Trophoblast cell (in vitro differentiated cells and primary cell): Measurements from ENCODE around the gene SSC5D.

Experiments used
- DNase-seq, 2 donors: peaks; one replicate each; pipeline ENCODE4 v3.0.0-alpha.2; 2016
- H2AFZ ChIP-seq: 2 replicates; pipeline ENCODE4 v1.6.1; 2013; ENCODE audit warnings: low read length, moderate library complexity, mild to moderate bottlenecking; ENCODE audit not compliant: insufficient read depth, poor library complexity
- H2AK5ac ChIP-seq: 2 replicates; pipeline ENCODE4 v1.6.1; 2013; ENCODE audit warnings: mild to moderate bottlenecking, low read length
- H2BK120ac ChIP-seq: 2 replicates; pipeline ENCODE4 v1.6.1; 2013; ENCODE audit warnings: low read length, mild to moderate bottlenecking, moderate library complexity; ENCODE audit not compliant: insufficient read depth, poor library complexity
- H2BK12ac ChIP-seq: 2 replicates; pipeline ENCODE4 v1.6.1; 2013; ENCODE audit warnings: mild to moderate bottlenecking, low read length, moderate library complexity
- H2BK5ac ChIP-seq: 2 replicates; pipeline ENCODE4 v1.6.1; 2013; ENCODE audit warnings: low read length, low read depth, moderate library complexity, mild to moderate bottlenecking; ENCODE audit not compliant: poor library complexity
- H3K14ac ChIP-seq: 2 replicates; pipeline ENCODE4 v1.6.1; 2013; ENCODE audit warnings: mild to moderate bottlenecking, low read length
- H3K18ac ChIP-seq: 2 replicates; pipeline ENCODE4 v1.6.1; 2013; ENCODE audit warnings: mild to moderate bottlenecking, low read length
- H3K23ac ChIP-seq: 2 replicates; pipeline ENCODE4 v1.6.1; 2013; ENCODE audit warnings: low read length
- H3K27ac ChIP-seq: 2 replicates; pipeline ENCODE4 v1.5.1; 2013; ENCODE audit warnings: low read depth, mild to moderate bottlenecking, inconsistent platforms, low read length, moderate library complexity
- H3K27me3 ChIP-seq: 2 replicates; pipeline ENCODE4 v1.6.1; 2013; ENCODE audit warnings: inconsistent platforms, mild to moderate bottlenecking, low read length, moderate library complexity; ENCODE audit not compliant: insufficient read depth
- H3K36me3 ChIP-seq, 2 experiments: 1 replicate in 1 of 2; 2 replicates in 1 of 2; pipeline ENCODE4 v1.6.1; 2013; ENCODE audit warnings: low read length in 2 of 2, mild to moderate bottlenecking in 2 of 2, moderate library complexity in 1 of 2; ENCODE audit not compliant: insufficient read depth in 2 of 2, control insufficient read depth in 1 of 2
- H3K4ac ChIP-seq: 2 replicates; pipeline ENCODE4 v1.6.1; 2013; ENCODE audit warnings: low read depth, mild to moderate bottlenecking, low read length, moderate library complexity
- H3K4me1 ChIP-seq, 2 experiments: 1 replicate in 1 of 2; 2 replicates in 1 of 2; pipeline ENCODE4 v1.6.1; 2013; ENCODE audit warnings: low read length in 2 of 2, mild to moderate bottlenecking in 2 of 2, moderate library complexity in 1 of 2; ENCODE audit not compliant: insufficient read depth in 2 of 2, control insufficient read depth in 1 of 2
- H3K4me2 ChIP-seq: 2 replicates; pipeline ENCODE4 v1.6.1; 2013; ENCODE audit warnings: inconsistent platforms, mild to moderate bottlenecking, low read length, moderate library complexity
- H3K4me3 ChIP-seq: 2 replicates; pipeline ENCODE4 v1.5.1; 2013; ENCODE audit warnings: mild to moderate bottlenecking, low read depth, low read length, inconsistent platforms
- H3K79me1 ChIP-seq: one replicate; pipeline ENCODE4 v1.6.1; 2013; ENCODE audit warnings: low read length
- H3K79me2 ChIP-seq: 2 replicates; pipeline ENCODE4 v1.6.1; 2013; ENCODE audit warnings: low read length, mild to moderate bottlenecking; ENCODE audit not compliant: control insufficient read depth, insufficient read depth, poor library complexity
- H3K9ac ChIP-seq: 2 replicates; pipeline ENCODE4 v1.6.1; 2013; ENCODE audit warnings: mild to moderate bottlenecking, low read length
- H3K9me3 ChIP-seq: 2 replicates; pipeline ENCODE4 v1.6.1; 2013; ENCODE audit warnings: low read depth, mild to moderate bottlenecking, control low read depth, inconsistent platforms, low read length; ENCODE audit not compliant: insufficient read depth
- H4K12ac ChIP-seq: 2 replicates; pipeline ENCODE4 v1.6.1; 2013; ENCODE audit warnings: low read depth, mild to moderate bottlenecking, low read length, moderate library complexity
- H4K8ac ChIP-seq: 2 replicates; pipeline ENCODE4 v1.6.1; 2013; ENCODE audit warnings: low read depth, mild to moderate bottlenecking, low read length, moderate library complexity
- H4K91ac ChIP-seq: one replicate; pipeline ENCODE4 v1.6.1; 2013; ENCODE audit warnings: low read depth, mild to moderate bottlenecking, low read length, moderate library complexity
- WGBS: extraction: QIAGEN DNeasy Blood & Tissue Kit; methylation state at CpG from one replicate; pipeline ENCODE4 v1.1.7; 2013; ENCODE audit warnings: missing lambda C conversion rate; ENCODE audit not compliant: insufficient read length, insufficient coverage; ENCODE audit errors: extremely low coverage; 5-methylcytosine and 5-hydroxymethylcytosine counted together

The SSC5D gene

DNA sequence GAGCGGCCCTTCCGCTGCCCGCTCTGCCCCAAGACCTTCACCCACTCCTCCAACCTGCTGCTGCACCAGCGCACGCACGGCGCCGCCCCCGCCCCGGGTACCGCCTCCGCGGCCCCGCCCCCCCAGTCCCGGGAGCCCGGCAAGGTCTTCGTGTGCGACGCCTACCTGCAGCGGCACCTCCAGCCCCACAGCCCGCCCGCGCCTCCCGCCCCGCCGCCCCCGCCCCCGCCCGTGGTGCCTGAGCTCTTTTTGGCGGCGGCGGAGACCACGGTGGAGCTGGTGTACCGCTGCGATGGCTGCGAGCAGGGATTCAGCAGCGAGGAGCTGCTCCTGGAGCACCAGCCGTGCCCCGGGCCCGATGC lies 6.5 kb upstream of the SSC5D start:
- H3K4me3 ChIP-seq, result no peak overlapping the region
- no peak overlapping the region for H3K9ac ChIP-seq
- no peak overlapping the region for H2BK12ac ChIP-seq
- H3K4me1 ChIP-seq, result peaks cover 29% of the 10 kb centered on the region in 2 experiments
- H3K79me1 ChIP-seq, result peaks cover 23% of the 10 kb centered on the region
- H3K4ac ChIP-seq, result no peak overlapping the region
- H3K27ac ChIP-seq, result no peak overlapping the region
- no peak overlapping the region for H2AFZ ChIP-seq
- H3K14ac ChIP-seq, result no peak overlapping the region
- H3K9me3 ChIP-seq, result peaks cover 1% of the 10 kb centered on the region
- H3K36me3 ChIP-seq, result peaks cover 22 to 26% of the 10 kb centered on the region in 2 experiments
- no peak overlapping the region for H4K91ac ChIP-seq
- H3K27me3 ChIP-seq, result no peaks in the 10 kb centered on the region
- H2BK5ac ChIP-seq, result no peak overlapping the region
- no peak overlapping the region for H2BK120ac ChIP-seq
- H3K18ac ChIP-seq, result no peak overlapping the region
- H4K8ac ChIP-seq, result no peak overlapping the region
- H3K4me2 ChIP-seq, result no peak overlapping the region
- no CpG with 5 or more reads among the region's 40 CpGs for WGBS
- H3K79me2 ChIP-seq, result peaks cover 16% of the 10 kb centered on the region
- no peak overlapping the region for H2AK5ac ChIP-seq
- no peak for DNase-seq
- H3K23ac ChIP-seq, result no peak overlapping the region
- H4K12ac ChIP-seq, result no peak overlapping the region

DNA sequence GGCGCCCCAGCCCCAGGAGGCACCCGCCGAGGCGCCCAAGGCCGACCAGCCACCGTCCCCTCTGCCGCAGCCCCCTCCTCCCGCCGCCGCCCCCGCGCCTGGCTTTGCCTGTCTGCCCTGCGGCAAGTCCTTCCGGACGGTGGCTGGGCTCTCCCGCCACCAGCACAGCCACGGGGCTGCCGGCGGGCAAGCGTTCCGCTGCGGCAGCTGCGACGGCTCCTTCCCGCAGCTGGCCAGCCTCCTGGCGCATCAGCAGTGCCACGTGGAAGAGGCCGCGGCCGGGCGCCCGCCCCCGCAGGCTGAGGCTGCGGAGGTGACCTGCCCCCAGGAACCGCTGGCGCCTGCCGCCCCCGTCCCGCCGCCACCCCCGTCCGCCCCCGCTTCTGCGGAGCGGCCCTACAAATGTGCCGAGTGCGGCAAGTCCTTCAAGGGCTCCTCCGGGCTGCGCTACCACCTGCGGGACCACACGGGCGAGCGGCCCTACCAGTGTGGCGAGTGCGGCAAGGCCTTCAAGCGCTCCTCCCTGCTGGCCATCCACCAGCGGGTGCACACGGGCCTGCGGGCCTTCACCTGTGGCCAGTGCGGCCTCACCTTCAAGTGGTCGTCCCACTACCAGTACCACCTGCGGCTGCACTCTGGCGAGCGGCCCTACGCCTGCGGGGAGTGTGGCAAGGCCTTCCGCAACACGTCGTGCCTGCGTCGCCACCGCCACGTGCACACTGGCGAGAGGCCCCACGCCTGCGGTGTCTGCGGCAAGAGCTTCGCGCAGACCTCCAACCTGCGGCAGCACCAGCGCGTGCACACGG lies 5.9 kb upstream of the SSC5D start:
- peaks cover 29% of the 10 kb centered on the region for H3K79me1 ChIP-seq
- no peak overlapping the region for H4K91ac ChIP-seq
- H3K79me2 ChIP-seq, result peaks cover 19% of the 10 kb centered on the region
- H3K9me3 ChIP-seq, result peaks cover 1% of the 10 kb centered on the region
- H3K36me3 ChIP-seq, result peaks cover 22 to 26% of the 10 kb centered on the region in 2 experiments
- H3K18ac ChIP-seq, result no peak overlapping the region
- no peak overlapping the region for H2BK120ac ChIP-seq
- no peak overlapping the region for H3K4me2 ChIP-seq
- no peak overlapping the region for H3K4ac ChIP-seq
- H3K27me3 ChIP-seq, result no peaks in the 10 kb centered on the region
- H3K14ac ChIP-seq, result no peak overlapping the region
- no peak for DNase-seq
- H2AK5ac ChIP-seq, result no peak overlapping the region
- no peak overlapping the region for H3K27ac ChIP-seq
- no CpG with 5 or more reads among the region's 83 CpGs for WGBS
- peaks cover 29 to 32% of the 10 kb centered on the region in 2 experiments for H3K4me1 ChIP-seq
- no peak overlapping the region for H2AFZ ChIP-seq
- H2BK12ac ChIP-seq, result no peak overlapping the region
- no peak overlapping the region for H4K12ac ChIP-seq
- no peak overlapping the region for H2BK5ac ChIP-seq
- H3K9ac ChIP-seq, result no peak overlapping the region
- H3K4me3 ChIP-seq, result no peak overlapping the region
- no peak overlapping the region for H3K23ac ChIP-seq
- H4K8ac ChIP-seq, result no peak overlapping the region

DNA sequence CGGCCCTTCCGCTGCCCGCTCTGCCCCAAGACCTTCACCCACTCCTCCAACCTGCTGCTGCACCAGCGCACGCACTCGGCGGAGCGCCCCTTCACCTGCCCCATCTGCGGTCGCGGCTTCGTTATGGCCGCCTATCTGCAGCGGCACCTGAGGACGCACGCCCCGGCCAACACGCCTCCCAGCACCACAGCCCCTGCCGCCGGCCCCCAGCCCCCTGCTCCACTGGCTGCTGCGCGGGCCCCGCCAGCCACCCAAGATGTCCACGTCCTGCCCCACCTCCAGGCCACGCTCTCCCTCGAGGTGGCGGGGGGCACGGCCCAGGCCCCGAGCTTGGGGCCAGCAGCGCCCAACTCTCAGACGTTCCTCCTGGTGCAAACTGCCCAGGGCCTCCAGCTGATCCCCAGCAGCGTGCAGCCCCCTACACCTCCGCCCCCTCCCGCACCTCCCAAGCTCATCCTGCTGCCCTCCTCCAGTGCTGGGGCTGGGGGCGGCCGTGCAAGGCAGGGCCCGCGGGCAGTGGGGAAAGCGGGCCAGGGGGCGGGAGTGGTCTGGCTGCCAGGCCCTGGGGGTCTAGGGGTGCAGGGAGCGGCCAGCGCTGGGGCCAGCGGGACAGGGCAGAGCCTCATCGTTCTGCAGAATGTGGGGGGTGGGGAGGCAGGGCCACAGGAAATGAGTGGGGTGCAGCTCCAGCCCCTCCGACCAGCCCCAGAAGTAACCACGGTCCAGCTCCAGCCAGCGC lies 5.1 kb upstream of the SSC5D start:
- no peak overlapping the region for H2BK120ac ChIP-seq
- no peak overlapping the region for H2BK12ac ChIP-seq
- no CpG with 5 or more reads among the region's 47 CpGs for WGBS

DNA sequence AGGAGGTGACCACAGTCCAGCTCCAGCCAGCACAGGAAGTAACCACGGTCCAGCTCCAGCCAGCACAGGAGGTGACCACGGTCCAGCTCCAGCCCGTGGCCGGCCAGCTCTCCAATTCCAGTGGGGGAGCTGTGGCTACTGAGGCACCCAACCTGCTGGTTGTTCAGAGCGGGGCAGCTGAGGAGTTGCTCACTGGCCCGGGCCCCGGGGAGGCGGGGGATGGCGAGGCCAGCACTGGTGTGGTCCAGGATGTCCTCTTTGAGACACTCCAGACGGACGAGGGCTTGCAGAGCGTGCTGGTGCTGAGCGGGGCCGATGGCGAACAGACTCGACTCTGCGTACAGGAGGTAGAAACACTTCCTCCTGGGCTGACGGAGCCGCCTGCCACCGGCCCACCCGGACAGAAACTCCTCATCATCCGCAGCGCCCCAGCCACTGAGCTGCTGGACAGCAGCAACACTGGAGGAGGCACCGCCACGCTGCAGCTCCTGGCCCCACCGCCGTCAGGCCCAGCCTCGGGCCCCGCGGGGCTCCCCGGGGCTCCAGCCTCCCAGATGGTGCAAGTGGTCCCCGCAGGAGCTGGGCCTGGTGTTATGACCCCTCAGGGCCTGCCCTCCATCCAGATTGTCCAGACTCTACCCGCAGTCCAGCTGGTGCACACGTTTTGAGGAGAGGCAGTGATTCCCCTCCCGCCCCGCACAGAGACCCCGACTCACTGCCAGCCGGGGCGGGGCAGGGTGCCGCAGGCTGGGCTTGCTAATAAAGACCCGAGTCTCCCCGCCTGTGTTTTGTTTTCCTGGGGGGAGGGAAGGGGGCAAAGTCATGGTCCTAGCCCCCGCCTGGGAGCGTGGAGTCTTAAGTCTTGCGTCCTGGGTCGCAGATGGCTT lies 4.3 kb upstream of the SSC5D start:
- H4K8ac ChIP-seq, result peak overlapping the region; percentile 85
- H2AK5ac ChIP-seq, result peak overlapping the region; percentile 56
- DNase-seq, result no peak
- no peak overlapping the region for H3K4me3 ChIP-seq
- H2BK12ac ChIP-seq, result peak overlapping the region; percentile 20
- H3K23ac ChIP-seq, result no peak overlapping the region
- H3K36me3 ChIP-seq, result peaks cover 22 to 26% of the 10 kb centered on the region in 2 experiments
- WGBS, result no CpG with 5 or more reads among the region's 46 CpGs
- H2BK5ac ChIP-seq, result peak overlapping the region; percentile 35
- H3K18ac ChIP-seq, result peak overlapping the region; percentile 70
- H3K9ac ChIP-seq, result no peak overlapping the region
- H3K4ac ChIP-seq, result peak overlapping the region; percentile 16
- peak overlapping the region; percentile 99 for H4K91ac ChIP-seq
- H3K4me1 ChIP-seq, result peaks cover 37 to 40% of the 10 kb centered on the region in 2 experiments
- H3K27ac ChIP-seq, result peak overlapping the region; percentile 35
- H3K4me2 ChIP-seq, result peak overlapping the region; percentile 89
- H2AFZ ChIP-seq, result no peak overlapping the region
- no peak overlapping the region for H4K12ac ChIP-seq
- peaks cover 41% of the 10 kb centered on the region for H3K79me1 ChIP-seq
- no peaks in the 10 kb centered on the region for H3K27me3 ChIP-seq
- H3K9me3 ChIP-seq, result peaks cover 1% of the 10 kb centered on the region
- peaks cover 22% of the 10 kb centered on the region for H3K79me2 ChIP-seq
- H3K14ac ChIP-seq, result peak overlapping the region; percentile 58
- peak overlapping the region; percentile 15 for H2BK120ac ChIP-seq

More for the DNA sequence above, 5.1 kb upstream of the SSC5D start:
- H3K36me3 ChIP-seq, result peaks cover 22 to 26% of the 10 kb centered on the region in 2 experiments
- H3K4me2 ChIP-seq, result no peak overlapping the region
- peaks cover 1% of the 10 kb centered on the region for H3K9me3 ChIP-seq
- peaks cover 19% of the 10 kb centered on the region for H3K79me2 ChIP-seq
- H3K4ac ChIP-seq, result no peak overlapping the region
- H3K27me3 ChIP-seq, result no peaks in the 10 kb centered on the region
- peaks cover 36% of the 10 kb centered on the region for H3K79me1 ChIP-seq
- peak overlapping the region; percentile 35 for H3K27ac ChIP-seq
- H3K23ac ChIP-seq, result no peak overlapping the region
- H3K4me3 ChIP-seq, result no peak overlapping the region
- no peak overlapping the region for H3K14ac ChIP-seq
- H2AFZ ChIP-seq, result no peak overlapping the region
- no peak overlapping the region for H4K91ac ChIP-seq
- H3K4me1 ChIP-seq, result peaks cover 32 to 34% of the 10 kb centered on the region in 2 experiments
- no peak overlapping the region for H4K12ac ChIP-seq
- DNase-seq, result no peak
- H4K8ac ChIP-seq, result no peak overlapping the region
- H2BK5ac ChIP-seq, result no peak overlapping the region
- no peak overlapping the region for H2AK5ac ChIP-seq
- H3K18ac ChIP-seq, result peak overlapping the region; percentile 19
- no peak overlapping the region for H3K9ac ChIP-seq
